HT-29 (cell line): ENCODE data around the gene HCAR1. TPM values are rescaled to one million over a fixed set of nuclear protein-coding genes. Genes with fewer than 3 reads are reported as not detected.
A peak's percentile ranks its signal among the peaks of the same experiment; 100 is the strongest.
"Not testable (repeated sequence)": the region's sequence is repeated elsewhere in the genome, so short reads cannot be mapped to it uniquely, and the experiment has no call there.

Experiments used
- DNase-seq: peaks from one replicate; pipeline ENCODE4 v3.0.0-alpha.2; 2015; ENCODE audit warnings: low spot score
- total RNA-seq: library from RNA; depleted of rRNA; stranded (reverse); fragments of >200 nt; shearing (Covaris generic); gene quantifications from 2 replicates; pipeline ENCODE4 v1.2.3, GENCODE V29; 2014; rRNA removed

Gene HCAR1
- 31.8 and 38.4 TPM in 2 replicates for total RNA-seq

- DNase-seq: peak; percentile 88
Observed at GRCh38 chr12:122730215-122731014, at the start of gene HCAR1. TSS of gene HCAR1 (minus strand) at chr12:122730844. CDS start at chr12:122730339, 505 bp downstream.

- no peak for DNase-seq
Observed at GRCh38 chr12:122757568-122757967, 26.9 kb upstream of the HCAR1 start.

- no peak for DNase-seq
Observed at GRCh38 chr12:122754790-122755189, 24.1 kb upstream of the HCAR1 start.

- DNase-seq: no peak
Observed at GRCh38 chr12:122753319-122753650, 22.6 kb upstream of the HCAR1 start.

- peak; percentile 98 for DNase-seq
Observed at GRCh38 chr12:122752464-122753318, 22.0 kb upstream of the HCAR1 start, which contains the start of gene DENR. TSS of gene DENR (plus strand) at chr12:122752824. CDS start at chr12:122753702, 878 bp downstream.

- not testable (repeated sequence) for DNase-seq
Observed at GRCh38 chr12:122750781-122751515, 20.3 kb upstream of the HCAR1 start.

GRCh38 chr12:122749569-122750332 is 19.1 kb upstream of the HCAR1 start:
- no peak for DNase-seq

- no peak for DNase-seq
Observed at GRCh38 chr12:122747224-122748135, 16.8 kb upstream of the HCAR1 start.

- no peak for DNase-seq
Observed at GRCh38 chr12:122743895-122744525, 13.4 kb upstream of the HCAR1 start.

- DNase-seq: no peak
Observed at GRCh38 chr12:122740351-122740750, 9.7 kb upstream of the HCAR1 start.

- DNase-seq: peak; percentile 27
Observed at GRCh38 chr12:122738571-122738970, 7.9 kb upstream of the HCAR1 start.

- DNase-seq: no peak
Observed at GRCh38 chr12:122732611-122733010, 2.0 kb upstream of the HCAR1 start.

- DNase-seq: no peak
Observed at GRCh38 chr12:122732170-122732569, 1.5 kb upstream of the HCAR1 start.

GRCh38 chr12:122729583-122730214 is 945 bp downstream of the HCAR1 start:
- DNase-seq: peak; percentile 38

GRCh38 chr12:122726080-122726558 is 4.5 kb downstream of the HCAR1 start:
- peak; percentile 89 for DNase-seq

- DNase-seq: no peak
Observed at GRCh38 chr12:122725452-122726079, 5.1 kb downstream of the HCAR1 start.

- DNase-seq: no peak
Observed at GRCh38 chr12:122724641-122725243, 5.9 kb downstream of the HCAR1 start.

GRCh38 chr12:122722387-122722786 is 8.3 kb downstream of the HCAR1 start:
- DNase-seq: no peak
